Measurements from ENCODE around the gene VPS4A.

Gene VPS4A

GRCh38 chr16:69324585-69325253 lies 13.6 kb downstream of the VPS4A start:
- DNase-seq (ENCODE audit: insufficient read length, low spot score), result no peak
- no peak for FAIRE-seq

- DNase-seq (ENCODE audit: insufficient read length, low spot score), result no peak
- FAIRE-seq, result no peak
Observed at GRCh38 chr16:69325784-69326171, 14.6 kb downstream of the VPS4A start.

GRCh38 chr16:69326172-69326873 lies 15.2 kb downstream of the VPS4A start:
- DNase-seq (ENCODE audit: insufficient read length, low spot score) (no peak), FAIRE-seq (no peak)

GRCh38 chr16:69327585-69328310 lies 16.6 kb downstream of the VPS4A start:
- DNase-seq (ENCODE audit: insufficient read length, low spot score) (no peak), FAIRE-seq (no peak)

GRCh38 chr16:69328854-69329316 lies 17.7 kb downstream of the VPS4A start:
- no peak for DNase-seq (ENCODE audit: insufficient read length, low spot score)
- FAIRE-seq, result no peak

GRCh38 chr16:69329369-69330285 lies 18.5 kb downstream of the VPS4A start:
- DNase-seq (ENCODE audit: insufficient read length, low spot score), result peak; percentile 47

GRCh38 chr16:69330286-69331109 lies 19.3 kb downstream of the VPS4A start, which contains the start of gene PDF:
PDF (minus strand) TSS chr16:69330588; CDS start chr16:69330570, 18 bp downstream.
- peak; percentile 66 for FAIRE-seq

More at GRCh38 chr16:69329369-69330285, 18.5 kb downstream of the VPS4A start:
- no peak for FAIRE-seq

GRCh38 chr16:69334696-69335095 lies 23.5 kb downstream of the VPS4A start:
- no peak for DNase-seq (ENCODE audit: insufficient read length, low spot score)
- FAIRE-seq, result no peak

More at GRCh38 chr16:69330286-69331109, 19.3 kb downstream of the VPS4A start, which contains the start of gene PDF:
- peak; percentile 93 for DNase-seq (ENCODE audit: insufficient read length, low spot score)

- DNase-seq (ENCODE audit: insufficient read length, low spot score) (no peak), FAIRE-seq (peak; percentile 11)
Observed at GRCh38 chr16:69338557-69339288, 27.6 kb downstream of the VPS4A start.

- FAIRE-seq (peak; percentile 95), DNase-seq (ENCODE audit: insufficient read length, low spot score) (peak; percentile 94)
Observed at GRCh38 chr16:69339289-69340094, 28.3 kb downstream of the VPS4A start, which contains the start of the genes COG8 and NIP7. COG8 (minus strand) TSS chr16:69339564; CDS start chr16:69339552, 12 bp downstream. NIP7 (plus strand) TSS chr16:69339772; CDS start chr16:69339830, 58 bp downstream.

GRCh38 chr16:69340095-69340644 lies 29.0 kb downstream of the VPS4A start:
- peak; percentile 67 for FAIRE-seq
- DNase-seq (ENCODE audit: insufficient read length, low spot score), result no peak

GRCh38 chr16:69344171-69344570 lies 33.0 kb downstream of the VPS4A start:
- DNase-seq (ENCODE audit: insufficient read length, low spot score), result no peak
- no peak for FAIRE-seq

GRCh38 chr16:69345923-69346322 lies 34.8 kb downstream of the VPS4A start:
- DNase-seq (ENCODE audit: insufficient read length, low spot score), result no peak
- no peak for FAIRE-seq

GRCh38 chr16:69346683-69347082 lies 35.5 kb downstream of the VPS4A start:
- no peak for DNase-seq (ENCODE audit: insufficient read length, low spot score)
- no peak for FAIRE-seq

GRCh38 chr16:69348222-69348621 lies 37.1 kb downstream of the VPS4A start:
- FAIRE-seq (no peak), DNase-seq (ENCODE audit: insufficient read length, low spot score) (no peak)

- no peak for DNase-seq (ENCODE audit: insufficient read length, low spot score)
- FAIRE-seq, result no peak
Observed at GRCh38 chr16:69349536-69349935, 38.4 kb downstream of the VPS4A start.

GRCh38 chr16:69350536-69351133 lies 39.5 kb downstream of the VPS4A start:
- no peak for DNase-seq (ENCODE audit: insufficient read length, low spot score)
- no peak for FAIRE-seq
